Measurements from ENCODE around the gene NPIPB2. TPM values are rescaled to one million over a fixed set of nuclear protein-coding genes. Genes with fewer than 3 reads are reported as not detected.
A peak's percentile ranks its signal among the peaks of the same experiment; 100 is the strongest.

NPIPB2 gene
- total and polyA plus RNA-seq, 2 of the 13 experiments (the other 11 are each of a cell fraction or from before 2014, with no cell fraction given) = 1.8 to 4.1 TPM

DNA sequence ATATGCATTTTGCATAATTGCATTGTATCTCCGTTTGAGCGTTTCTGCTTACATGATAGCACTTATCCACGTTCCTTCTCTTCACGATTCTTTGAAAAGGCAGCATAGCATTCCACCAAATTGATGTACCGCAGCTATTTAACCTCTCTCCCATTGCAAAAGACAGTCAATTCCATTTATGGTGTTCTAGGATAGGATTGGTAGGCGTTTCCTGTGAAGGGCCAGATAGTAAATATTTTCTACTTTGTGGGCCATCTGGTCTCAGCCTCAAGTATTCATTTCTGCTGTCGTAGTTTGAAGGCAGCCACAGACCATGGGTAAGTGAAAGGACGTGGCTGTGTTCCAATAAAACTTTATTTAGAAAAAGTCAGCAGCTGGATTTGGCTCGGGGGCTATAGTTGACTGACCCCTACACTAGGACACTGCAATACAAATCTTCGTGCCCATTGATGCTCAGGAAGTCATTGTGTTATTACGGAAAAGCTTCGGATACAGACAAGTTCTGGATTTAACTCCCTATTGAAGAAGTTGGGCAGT lies 44.7 kb upstream of the NPIPB2 start:
- H3K9me3 ChIP-seq (ENCODE audit: low read length) = no peaks in the 10 kb centered on the region
- no peak overlapping the region for H3K4me3 ChIP-seq (replicated peaks in 1 of 3; ENCODE audit: insufficient read depth in 1 of 3, low read depth in 2 of 3, low read length in 3 of 3)
- ChIA-PET CTCF (ENCODE audit: low intra/inter-chr PET ratio, low total read pairs) (no interaction called here), POLR2A (interaction anchor here (2.1 kb wide), 1 partner anchor 10 kb away, joined by 7 read pairs; the partner anchor contains the start of gene SNX29)
- no peak overlapping the region for H3K4me2 ChIP-seq (ENCODE audit: low read depth, low read length)
- H3K27ac ChIP-seq (ENCODE audit: extremely low read length, insufficient read depth, low read length) = no peak overlapping the region
- H3K9ac ChIP-seq (ENCODE audit: insufficient read depth, low read depth, low read length) = no peak overlapping the region
- intact Hi-C loops (cut with micrococcal nuclease; ENCODE audit: unreplicated experiment) (no loop called here), in situ Hi-C loops (cut with HindIII; ENCODE audit: extremely low pct_ligation_motif_present, low pct_unique_long_range_greater_than_20kb) (no loop called here)
- no peak for DNase-seq (ENCODE audit: low spot score)
- H4K20me1 ChIP-seq (ENCODE audit: insufficient read depth, low read length) = no peaks in the 10 kb centered on the region
- WGBS (ENCODE audit: low lambda C conversion rate) = 86% methylated on average over 12 of the region's 12 CpGs
- no peak overlapping the region for H2AFZ ChIP-seq (ENCODE audit: low read length)
- no peaks in the 10 kb centered on the region for H3K36me3 ChIP-seq (replicated peaks in 1 of 2; ENCODE audit: control insufficient read depth in 1 of 2, insufficient read depth in 2 of 2, low read length in 2 of 2)
- no peak for ATAC-seq
- TF ChIP-seq ZBTB40 (IDR thresholded peaks at IDR 0.05) (no peak), ZBTB40 (CRISPR knock-in tag; IDR thresholded peaks at IDR 0.05) (peak; percentile 94), ZMYM4 (CRISPR knock-in tag; IDR thresholded peaks at IDR 0.05) (no peak)
- FAIRE-seq = no peak
- H3K79me2 ChIP-seq (ENCODE audit: insufficient read depth, low read length) = no peaks in the 10 kb centered on the region
- H3K4me1 ChIP-seq (ENCODE audit: insufficient read depth, low read length) = no peaks in the 10 kb centered on the region
- H3K27me3 ChIP-seq (ENCODE audit: control insufficient read depth in 1 of 2, insufficient read depth in 2 of 2, low read length in 2 of 2) = no peaks in the 10 kb centered on the region
- BruUV-seq (replicated peaks) = no TSS peak
